ENCODE data around the gene FH. TPM values are rescaled to one million over a fixed set of nuclear protein-coding genes. Genes with fewer than 3 reads are reported as not detected.

Gene FH
- total and polyA plus RNA-seq, 2 donors (not counting 3 experiments of a cell fraction or from before 2014, with no cell fraction given), result 41.9 to 96.6 TPM

- Histone ChIP-seq H3K9me1 (replicated peaks; ENCODE audit: control insufficient read depth, extremely low read depth, insufficient read depth, low read length) (no peaks in the 10 kb centered on the region), H3K36me3 (ENCODE audit: control insufficient read depth in 2 of 2, extremely low read depth in 1 of 2, insufficient read depth in 2 of 2, low read length in 2 of 2) (no peaks in the 10 kb centered on the region), H3K4me3 (replicated peaks in 1 of 3; ENCODE audit: insufficient read depth in 1 of 3, low read depth in 1 of 3, low read length in 3 of 3) (no peak overlapping the region), H3K27me3 (ENCODE audit: control insufficient read depth in 2 of 2, insufficient read depth in 2 of 2, low read length in 2 of 2) (no peaks in the 10 kb centered on the region), H3K4me1 (ENCODE audit: control insufficient read depth, extremely low read depth, insufficient read depth, low read length) (no peaks in the 10 kb centered on the region), H3K27ac (ENCODE audit: insufficient read depth, low read depth, low read length) (no peak overlapping the region), H4K20me1 (replicated peaks; ENCODE audit: control insufficient read depth, extremely low read depth, insufficient read depth, low read length) (no peaks in the 10 kb centered on the region), H3K4me2 (ENCODE audit: insufficient read depth, low read length) (no peak overlapping the region), H3K79me2 (ENCODE audit: control insufficient read depth, insufficient read depth, low read length) (no peaks in the 10 kb centered on the region), H3K9me3 (replicated peaks; ENCODE audit: control insufficient read depth, insufficient read depth, low read length) (no peaks in the 10 kb centered on the region), H2AFZ (ENCODE audit: low read depth, low read length) (no peak overlapping the region), H3K9ac (replicated peaks; ENCODE audit: extremely low read depth, insufficient read depth, low read length) (no peak overlapping the region)
- no peak for FAIRE-seq
- ChIA-PET CTCF (interaction anchor here (0.7 to 1.2 kb wide), 2 partner anchors 26 to 282 kb away, joined by 3 read pairs; no protein-coding TSS in a partner anchor), POLR2A (no interaction called here)
- DNase-seq (ENCODE audit: low read depth, low spot score), result no peak
- no TSS peak for BruUV-seq (replicated peaks)
- TF ChIP-seq JUN (IDR thresholded peaks at IDR 0.05; ENCODE audit: borderline replicate concordance, insufficient read depth, insufficient read length, low read depth) (no peak), POLR2A (IDR thresholded peaks at IDR 0.05; ENCODE audit: low read depth, low read length) (no peak), CTCF (IDR thresholded peaks at IDR 0.05; ENCODE audit: extremely low read depth in 1 of 2, insufficient read depth in 1 of 2, low read depth in 1 of 2, low read length in 2 of 2) (no peak), FOS (IDR thresholded peaks at IDR 0.05; ENCODE audit: borderline replicate concordance, insufficient read depth, low read length) (no peak), POLR2AphosphoS5 (IDR thresholded peaks at IDR 0.05; ENCODE audit: insufficient read depth, low read depth, low read length) (no peak), GATA2 (IDR thresholded peaks at IDR 0.05; ENCODE audit: insufficient read depth, insufficient read length, low read depth, low read length) (no peak), MYC (IDR thresholded peaks at IDR 0.05; ENCODE audit: low read depth, low read length) (no peak), MAX (IDR thresholded peaks at IDR 0.05; ENCODE audit: insufficient read depth, insufficient read length) (no peak), EZH2 (IDR thresholded peaks at IDR 0.05; ENCODE audit: borderline replicate concordance, low read depth, low read length, severe bottlenecking) (no peak)
- intact Hi-C loops (cut with micrococcal nuclease), result no loop called here
- dilution Hi-C loops (cut with MboI; ENCODE audit: extremely low pct_ligation_motif_present, low sequenced_read_pairs), result no loop called here
Measured at GRCh38 chr1:241460098-241460873, 59.3 kb downstream of the FH start.
